Measurements from ENCODE around the gene TPR.

DNA sequence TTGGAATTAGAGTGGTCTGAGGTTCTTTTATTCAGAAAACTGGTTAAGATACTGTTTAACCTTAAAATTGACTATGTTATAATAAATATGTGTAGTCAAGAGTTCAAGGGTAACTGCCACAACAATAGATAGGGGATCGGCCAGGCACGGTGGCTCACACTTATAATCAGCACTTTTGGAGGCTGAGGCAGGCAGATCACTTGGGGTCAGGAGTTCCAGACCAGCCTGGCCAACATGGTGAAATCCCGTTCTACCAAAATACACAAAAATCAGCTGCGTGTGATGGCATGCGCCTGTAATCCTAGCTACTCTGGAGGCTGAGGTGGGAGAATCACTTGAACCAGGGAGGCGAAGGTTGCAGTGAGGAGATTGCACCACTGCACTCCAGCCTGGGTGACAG lies 46.4 kb upstream of the TPR start:
- TF ChIP-seq FOSL1 (IDR thresholded peaks at IDR 0.05; ENCODE audit: insufficient read depth, low read depth, low read length) (no peak), POU5F1 (IDR thresholded peaks at IDR 0.05; ENCODE audit: low read depth, low read length) (no peak), JUND (IDR thresholded peaks at IDR 0.05; ENCODE audit: low read length) (no peak), ZNF274 (IDR thresholded peaks at IDR 0.05; ENCODE audit: borderline replicate concordance, extremely low read depth, low read length) (no peak), CREB1 (IDR thresholded peaks at IDR 0.05) (no peak), SIN3A (conservative IDR thresholded peaks at IDR 0.05 in 1 of 2, IDR thresholded peaks at IDR 0.05 in 1 of 2; ENCODE audit: low read depth in 1 of 2, low read length in 2 of 2) (no peak)
- TF ChIP-seq, protein P1, sequence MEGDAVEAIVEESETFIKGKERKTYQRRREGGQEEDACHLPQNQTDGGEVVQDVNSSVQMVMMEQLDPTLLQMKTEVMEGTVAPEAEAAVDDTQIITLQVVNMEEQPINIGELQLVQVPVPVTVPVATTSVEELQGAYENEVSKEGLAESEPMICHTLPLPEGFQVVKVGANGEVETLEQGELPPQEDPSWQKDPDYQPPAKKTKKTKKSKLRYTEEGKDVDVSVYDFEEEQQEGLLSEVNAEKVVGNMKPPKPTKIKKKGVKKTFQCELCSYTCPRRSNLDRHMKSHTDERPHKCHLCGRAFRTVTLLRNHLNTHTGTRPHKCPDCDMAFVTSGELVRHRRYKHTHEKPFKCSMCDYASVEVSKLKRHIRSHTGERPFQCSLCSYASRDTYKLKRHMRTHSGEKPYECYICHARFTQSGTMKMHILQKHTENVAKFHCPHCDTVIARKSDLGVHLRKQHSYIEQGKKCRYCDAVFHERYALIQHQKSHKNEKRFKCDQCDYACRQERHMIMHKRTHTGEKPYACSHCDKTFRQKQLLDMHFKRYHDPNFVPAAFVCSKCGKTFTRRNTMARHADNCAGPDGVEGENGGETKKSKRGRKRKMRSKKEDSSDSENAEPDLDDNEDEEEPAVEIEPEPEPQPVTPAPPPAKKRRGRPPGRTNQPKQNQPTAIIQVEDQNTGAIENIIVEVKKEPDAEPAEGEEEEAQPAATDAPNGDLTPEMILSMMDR (IDR thresholded peaks at IDR 0.05; ENCODE audit: control extremely low read depth in 1 of 3, insufficient read depth in 1 of 3, low read depth in 1 of 3, low read length in 3 of 3): no peak
